ENCODE results near the gene ANXA2R.
"Not testable (repeated sequence)": the region's sequence is repeated elsewhere in the genome, so short reads cannot be mapped to it uniquely, and the experiment has no call there.

DNA sequence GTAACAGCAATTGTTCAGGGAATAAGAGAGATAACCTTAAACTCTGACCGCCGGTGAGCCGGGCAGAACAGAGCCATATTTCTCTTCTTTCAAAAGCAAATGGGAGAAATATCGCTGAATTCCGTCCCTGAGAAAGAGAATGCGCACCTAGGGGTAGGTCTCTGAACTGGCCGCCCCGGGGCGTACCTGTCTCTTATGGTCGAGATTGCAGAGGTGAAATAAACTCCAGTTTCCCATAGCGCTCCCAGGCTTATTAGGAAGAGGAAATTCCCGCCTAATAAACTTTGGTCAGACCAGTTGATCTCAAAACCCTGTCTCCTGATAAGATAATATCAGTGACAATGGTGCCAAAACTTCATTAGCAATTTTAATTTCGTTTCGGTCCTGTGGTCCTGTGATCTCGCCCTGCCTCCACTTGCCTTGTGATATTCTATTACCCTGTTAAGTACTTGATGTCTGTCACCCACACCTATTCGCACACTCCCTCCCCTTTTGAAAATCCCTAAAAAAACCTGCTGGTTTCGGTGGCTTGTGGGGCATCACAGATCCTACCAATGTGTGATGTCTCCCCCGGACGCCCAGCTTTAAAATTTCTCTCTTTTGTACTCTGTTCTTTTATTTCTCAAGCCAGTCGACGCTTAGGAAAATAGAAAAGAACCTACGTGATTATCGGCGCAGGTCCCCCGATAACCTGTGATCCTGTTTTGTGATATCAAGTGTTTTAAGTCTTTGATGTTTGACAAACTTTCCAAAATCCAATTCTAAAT lies 14.8 kb downstream of the ANXA2R start:
- TF ChIP-seq, protein P1, sequence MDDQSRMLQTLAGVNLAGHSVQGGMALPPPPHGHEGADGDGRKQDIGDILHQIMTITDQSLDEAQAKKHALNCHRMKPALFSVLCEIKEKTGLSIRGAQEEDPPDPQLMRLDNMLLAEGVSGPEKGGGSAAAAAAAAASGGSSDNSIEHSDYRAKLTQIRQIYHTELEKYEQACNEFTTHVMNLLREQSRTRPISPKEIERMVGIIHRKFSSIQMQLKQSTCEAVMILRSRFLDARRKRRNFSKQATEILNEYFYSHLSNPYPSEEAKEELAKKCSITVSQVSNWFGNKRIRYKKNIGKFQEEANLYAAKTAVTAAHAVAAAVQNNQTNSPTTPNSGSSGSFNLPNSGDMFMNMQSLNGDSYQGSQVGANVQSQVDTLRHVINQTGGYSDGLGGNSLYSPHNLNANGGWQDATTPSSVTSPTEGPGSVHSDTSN (IDR thresholded peaks at IDR 0.05), result not testable (repeated sequence)
- TF ChIP-seq, protein P2, sequence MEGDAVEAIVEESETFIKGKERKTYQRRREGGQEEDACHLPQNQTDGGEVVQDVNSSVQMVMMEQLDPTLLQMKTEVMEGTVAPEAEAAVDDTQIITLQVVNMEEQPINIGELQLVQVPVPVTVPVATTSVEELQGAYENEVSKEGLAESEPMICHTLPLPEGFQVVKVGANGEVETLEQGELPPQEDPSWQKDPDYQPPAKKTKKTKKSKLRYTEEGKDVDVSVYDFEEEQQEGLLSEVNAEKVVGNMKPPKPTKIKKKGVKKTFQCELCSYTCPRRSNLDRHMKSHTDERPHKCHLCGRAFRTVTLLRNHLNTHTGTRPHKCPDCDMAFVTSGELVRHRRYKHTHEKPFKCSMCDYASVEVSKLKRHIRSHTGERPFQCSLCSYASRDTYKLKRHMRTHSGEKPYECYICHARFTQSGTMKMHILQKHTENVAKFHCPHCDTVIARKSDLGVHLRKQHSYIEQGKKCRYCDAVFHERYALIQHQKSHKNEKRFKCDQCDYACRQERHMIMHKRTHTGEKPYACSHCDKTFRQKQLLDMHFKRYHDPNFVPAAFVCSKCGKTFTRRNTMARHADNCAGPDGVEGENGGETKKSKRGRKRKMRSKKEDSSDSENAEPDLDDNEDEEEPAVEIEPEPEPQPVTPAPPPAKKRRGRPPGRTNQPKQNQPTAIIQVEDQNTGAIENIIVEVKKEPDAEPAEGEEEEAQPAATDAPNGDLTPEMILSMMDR (IDR thresholded peaks at IDR 0.05), result not testable (repeated sequence)
- not testable (repeated sequence) for TF ChIP-seq FOSL2 (IDR thresholded peaks at IDR 0.05); FOSL2 (CRISPR knock-in tag; IDR thresholded peaks at IDR 0.05); RNF2 (IDR thresholded peaks at IDR 0.05; ENCODE audit: borderline replicate concordance, low read depth)
